GM19099 (cell line): Measurements from ENCODE around the gene TPSG1.

ENCODE experiments used
- POLR2A ChIP-seq: IDR thresholded peaks from 3 replicates; pipeline ENCODE4 v1.6.1; 2011; ENCODE audit warnings: low read depth; ENCODE audit not compliant: insufficient read length; ENCODE audit errors: extremely low read depth

TPSG1 gene

DNA sequence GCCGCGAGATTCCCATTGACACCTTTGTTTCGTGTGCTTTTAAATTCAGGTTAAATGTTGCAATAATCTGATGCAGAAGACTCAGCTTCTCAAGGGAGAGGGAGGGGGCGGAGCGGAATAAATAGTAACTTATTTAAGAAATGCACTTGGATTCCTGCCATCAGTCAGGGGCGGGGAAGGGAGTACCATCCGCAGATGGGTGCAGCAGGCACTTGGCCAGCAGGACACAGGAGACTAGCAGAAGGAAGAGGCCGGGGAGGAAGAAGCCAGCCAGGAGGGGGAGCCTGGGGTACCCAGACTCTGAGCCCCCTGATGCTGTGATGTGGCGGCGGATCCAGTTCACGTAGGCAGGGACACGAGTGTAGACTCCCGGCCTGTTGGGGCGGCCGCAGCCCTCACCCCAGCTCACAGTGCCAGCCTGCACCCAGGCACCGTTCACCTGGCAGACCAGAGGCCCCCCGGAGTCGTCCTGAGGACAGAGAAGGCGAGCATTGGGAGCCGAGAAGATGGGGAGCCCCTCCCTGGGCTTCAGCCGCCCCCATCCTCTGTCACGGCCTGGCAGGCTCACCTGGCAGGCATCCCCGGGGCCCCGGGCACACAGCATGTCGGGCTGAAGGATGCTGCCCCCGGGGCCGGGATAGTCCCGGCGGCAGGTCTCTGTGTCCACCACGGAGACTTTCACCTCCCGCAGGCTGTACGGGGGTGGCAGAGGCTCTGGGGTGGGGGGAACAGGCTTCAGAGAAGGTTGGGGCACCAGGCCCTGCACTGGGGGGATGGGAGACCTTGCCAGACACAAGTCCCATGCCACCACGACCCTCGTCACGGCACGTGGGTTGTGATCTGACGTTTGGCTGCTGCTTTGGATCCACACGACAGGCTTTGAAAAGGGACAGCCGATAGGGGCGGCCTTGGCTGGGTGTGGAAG lies 3.2 kb downstream of the TPSG1 start:
- TF ChIP-seq POLR2A = no peak

DNA sequence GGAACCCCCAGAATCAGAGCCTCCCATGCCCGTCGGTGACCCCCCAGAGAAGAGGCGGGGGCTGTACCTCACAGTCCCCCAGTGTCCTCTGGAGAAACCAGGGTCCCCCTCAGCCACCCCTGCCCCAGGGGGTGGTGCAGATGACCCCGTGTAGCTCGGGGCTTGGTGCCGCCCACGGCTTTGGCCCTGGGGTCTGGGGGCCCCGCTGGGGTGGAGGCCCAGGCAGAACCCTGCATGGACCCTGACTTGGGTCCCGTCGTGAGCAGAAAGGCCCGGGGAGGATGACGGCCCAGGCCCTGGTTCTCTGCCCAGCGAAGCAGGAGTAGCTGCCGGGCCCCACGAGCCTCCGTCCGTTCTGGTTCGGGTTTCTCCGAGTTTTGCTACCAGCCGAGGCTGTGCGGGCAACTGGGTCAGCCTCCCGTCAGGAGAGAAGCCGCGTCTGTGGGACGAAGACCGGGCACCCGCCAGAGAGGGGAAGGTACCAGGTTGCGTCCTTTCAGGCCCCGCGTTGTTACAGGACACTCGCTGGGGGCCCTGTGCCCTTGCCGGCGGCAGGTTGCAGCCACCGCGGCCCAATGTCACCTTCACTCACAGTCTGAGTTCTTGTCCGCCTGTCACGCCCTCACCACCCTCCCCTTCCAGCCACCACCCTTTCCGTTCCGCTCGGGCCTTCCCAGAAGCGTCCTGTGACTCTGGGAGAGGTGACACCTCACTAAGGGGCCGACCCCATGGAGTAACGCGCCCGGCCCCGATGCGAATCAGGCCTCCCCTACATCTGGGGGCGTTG lies 4.0 kb downstream of the TPSG1 start:
- TF ChIP-seq POLR2A = no peak

DNA sequence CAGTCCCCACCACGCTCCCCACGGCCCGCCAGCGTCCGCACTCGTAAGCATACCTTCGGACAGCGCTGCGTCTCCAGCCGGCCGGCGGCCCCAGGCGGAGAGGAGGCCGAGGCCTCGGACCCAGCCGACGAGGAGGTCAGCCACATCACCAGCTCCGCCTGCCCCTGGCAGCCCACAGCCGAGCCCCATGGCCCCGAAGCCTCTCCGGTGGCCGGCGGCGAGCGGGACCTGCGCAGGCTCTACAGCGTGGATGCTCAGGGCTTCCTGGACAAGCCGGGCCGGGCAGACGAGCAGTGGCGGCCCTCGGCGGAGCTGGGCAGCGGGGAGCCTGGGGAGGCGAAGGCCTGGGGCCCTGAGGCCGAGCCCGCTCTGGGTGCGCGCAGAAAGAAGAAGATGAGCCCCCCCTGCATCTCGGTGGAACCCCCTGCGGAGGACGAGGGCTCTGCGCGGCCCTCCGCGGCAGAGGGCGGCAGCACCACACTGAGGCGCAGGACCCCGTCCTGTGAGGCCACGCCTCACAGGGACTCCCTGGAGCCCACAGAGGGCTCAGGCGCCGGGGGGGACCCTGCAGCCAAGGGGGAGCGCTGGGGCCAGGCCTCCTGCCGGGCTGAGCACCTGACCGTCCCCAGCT lies 4.9 kb downstream of the TPSG1 start:
- no peak for TF ChIP-seq POLR2A

DNA sequence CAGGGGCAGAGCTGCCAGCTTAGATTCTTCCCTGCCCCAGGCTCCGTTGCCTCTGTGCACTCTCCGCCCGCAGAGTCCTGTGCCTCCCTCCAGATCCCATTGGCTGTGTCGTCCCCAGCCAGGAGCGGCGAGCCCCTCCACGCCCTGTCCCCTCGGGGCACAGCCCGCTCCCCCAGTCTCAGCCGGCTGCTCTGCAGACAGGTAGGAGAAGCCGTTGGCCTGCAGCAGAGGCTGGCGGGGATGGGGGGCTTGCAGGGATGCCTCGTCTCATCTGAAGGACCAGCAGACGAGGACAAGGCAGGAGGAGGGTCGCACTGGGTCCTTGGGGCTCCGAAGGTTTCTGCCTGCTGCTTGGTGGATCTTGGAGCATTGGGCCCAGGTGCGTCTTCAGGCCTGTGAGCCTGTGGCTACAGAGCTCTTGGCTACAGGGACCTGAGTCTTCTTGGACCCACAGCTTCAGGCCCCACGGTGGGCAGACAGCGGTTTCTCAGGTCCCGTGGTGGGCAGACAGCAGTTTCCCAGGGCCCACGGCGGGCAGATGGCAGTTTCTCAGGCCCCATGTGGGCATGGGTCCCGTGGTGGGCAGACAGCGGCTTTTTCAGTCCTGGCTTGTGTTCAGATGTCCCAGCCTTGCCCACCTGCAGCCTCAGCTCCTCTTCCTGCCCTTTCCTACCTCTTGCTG lies 6.0 kb downstream of the TPSG1 start:
- no peak for TF ChIP-seq POLR2A

DNA sequence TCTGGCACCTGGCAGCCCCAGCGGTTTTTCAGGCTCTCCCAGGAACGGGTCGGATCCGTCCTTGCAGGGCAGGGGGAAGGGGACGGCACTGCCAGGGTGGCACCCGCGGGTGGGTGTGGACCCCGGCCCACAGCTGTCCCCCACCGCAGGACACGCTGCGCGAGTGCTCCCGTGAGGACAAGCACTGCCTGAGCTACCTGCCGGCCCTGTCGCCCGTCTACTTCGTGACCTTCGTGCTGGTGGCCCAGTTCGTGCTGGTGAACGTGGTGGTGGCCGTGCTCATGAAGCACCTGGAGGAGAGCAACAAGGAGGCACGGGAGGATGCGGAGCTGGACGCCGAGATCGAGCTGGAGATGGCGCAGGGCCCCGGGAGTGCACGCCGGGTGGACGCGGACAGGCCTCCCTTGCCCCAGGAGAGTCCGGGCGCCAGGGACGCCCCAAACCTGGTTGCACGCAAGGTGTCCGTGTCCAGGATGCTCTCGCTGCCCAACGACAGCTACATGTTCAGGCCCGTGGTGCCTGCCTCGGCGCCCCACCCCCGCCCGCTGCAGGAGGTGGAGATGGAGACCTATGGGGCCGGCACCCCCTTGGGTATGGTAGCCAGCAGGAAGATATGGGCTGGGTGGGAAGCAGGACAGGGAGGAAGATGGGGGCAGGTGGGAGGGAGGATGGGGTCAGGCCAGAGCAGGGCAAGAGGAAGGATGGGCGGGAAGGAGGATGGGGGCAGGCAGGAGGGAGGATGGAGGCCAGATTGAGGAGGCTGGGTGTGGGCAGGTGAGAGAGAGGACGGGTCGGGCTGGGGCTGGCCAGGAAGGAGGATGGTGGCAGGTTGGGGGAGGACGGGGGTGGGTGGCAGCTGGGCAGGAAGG lies 6.8 kb downstream of the TPSG1 start:
- no peak for TF ChIP-seq POLR2A

DNA sequence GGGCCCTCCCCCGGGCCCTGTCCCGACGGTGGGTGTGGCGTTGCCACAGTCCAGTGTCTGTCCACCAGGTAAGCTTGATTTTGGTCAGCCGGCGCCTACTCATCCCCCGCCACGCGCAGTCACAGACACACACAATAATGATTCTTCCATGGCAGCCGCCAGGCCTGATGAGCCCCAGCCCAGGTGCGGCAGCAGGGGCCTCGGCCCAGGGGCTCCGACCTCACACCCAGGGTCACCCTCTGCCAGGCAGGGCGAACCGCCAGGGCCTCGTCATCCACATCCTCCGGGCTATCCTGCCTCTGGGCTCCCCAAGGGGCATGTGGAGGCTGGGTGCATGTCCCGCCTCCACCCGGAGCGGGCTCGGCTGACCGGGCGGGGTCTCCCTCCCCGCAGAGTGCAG lies 7.5 kb downstream of the TPSG1 start:
- TF ChIP-seq POLR2A = no peak

DNA sequence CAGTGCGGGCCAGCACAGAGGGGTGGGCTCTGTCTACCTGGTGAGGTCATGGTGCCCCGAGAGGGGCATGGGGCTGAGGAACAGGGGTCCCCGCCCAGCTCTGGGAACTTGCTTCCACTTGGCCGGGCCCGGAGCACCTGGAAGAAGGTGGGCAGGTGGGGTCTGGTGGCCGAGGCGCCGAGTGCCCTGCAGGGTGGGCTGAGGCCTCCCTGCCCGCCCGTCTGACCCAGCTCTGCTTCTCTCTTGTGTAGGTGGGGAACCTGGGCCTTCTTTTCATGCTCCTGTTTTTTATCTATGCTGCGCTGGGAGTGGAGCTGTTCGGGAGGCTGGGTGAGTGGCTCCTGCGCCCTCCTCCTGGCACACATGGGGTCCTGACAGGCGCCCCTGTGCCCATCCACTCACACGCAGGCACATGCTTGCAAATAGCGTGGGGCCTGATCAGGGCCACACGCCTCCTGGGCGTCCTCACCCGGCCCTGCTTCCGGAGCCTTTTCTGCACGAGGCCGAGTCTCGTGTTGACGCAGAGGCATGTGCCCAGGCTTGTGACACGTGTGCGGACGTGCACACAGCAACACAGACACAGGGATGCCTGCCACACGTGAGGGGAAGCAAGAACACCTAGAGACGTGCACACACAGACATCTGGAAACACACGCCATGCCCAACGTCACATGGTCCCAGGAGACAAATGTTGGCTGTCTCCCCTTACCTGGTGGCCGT lies 8.2 kb downstream of the TPSG1 start:
- no peak for TF ChIP-seq POLR2A

DNA sequence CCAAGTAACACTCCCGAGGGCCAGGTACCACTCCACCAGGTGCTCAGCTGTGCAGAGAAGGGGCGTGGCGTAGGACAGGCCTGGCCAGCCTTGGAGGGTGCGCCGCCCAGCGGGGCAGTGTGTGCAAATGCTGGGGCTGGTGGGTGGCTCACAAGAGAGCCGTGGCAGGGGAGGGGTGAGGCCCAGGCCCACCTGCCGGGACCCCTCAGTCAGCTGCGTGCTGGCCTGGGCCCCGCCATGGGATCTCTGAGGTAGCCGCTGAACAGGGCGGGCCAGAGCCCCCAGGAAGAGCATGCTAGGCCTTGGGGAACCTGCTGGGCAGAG lies 8.8 kb downstream of the TPSG1 start:
- TF ChIP-seq POLR2A = no peak

DNA sequence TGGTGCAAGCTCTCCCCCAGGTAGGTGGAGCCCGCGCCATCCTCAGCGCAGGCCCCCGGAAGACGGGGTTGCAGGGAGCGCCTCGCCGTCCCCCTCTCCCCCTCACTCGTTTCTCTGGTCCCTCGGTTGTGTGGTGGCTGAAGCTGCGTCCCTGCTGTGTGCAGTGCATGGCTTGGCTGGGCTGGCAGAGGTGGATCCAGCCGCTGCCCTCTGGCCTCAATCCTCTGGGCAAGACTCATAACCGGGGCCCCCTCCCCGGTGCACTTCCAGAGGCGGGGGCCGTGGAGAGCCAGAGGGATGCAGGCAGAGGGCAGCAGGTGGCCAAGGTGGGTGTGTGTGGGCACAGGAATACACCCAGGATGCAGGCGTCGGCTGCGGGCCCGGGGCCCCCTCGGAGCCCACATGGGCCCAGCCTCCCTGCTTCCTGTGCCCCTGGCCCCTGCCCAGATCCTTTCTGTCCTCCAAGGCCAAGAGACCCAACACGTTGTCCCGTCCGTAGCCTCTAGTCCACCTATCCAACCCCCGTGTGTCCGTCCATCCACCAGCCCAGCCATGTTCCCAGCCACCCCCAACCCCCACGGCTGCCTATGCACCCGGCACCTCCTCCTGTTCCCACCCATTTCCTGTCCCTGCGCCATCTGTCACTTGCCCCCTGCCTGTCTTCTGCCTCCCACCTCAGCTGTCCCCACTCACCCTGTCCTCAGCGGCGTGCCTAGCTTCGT lies 9.3 kb downstream of the TPSG1 start:
- no peak for TF ChIP-seq POLR2A

DNA sequence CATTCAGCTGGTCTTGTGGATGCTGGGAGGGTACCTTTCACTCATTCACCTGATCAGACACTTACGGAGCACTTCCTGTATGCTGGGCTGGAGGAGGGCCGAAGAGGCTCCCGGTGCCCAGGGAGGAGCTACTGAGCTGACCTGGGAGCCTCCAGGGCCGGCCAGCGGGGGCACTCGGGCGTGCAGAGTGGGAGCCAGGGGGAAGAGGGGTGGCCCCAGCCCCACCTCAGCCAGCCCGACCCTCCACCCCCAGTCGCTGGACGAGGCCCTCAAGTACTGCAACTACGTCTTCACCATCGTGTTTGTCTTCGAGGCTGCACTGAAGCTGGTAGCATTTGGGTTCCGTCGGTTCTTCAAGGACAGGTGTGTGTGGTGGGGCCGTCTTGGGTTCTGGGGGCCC lies 10.3 kb downstream of the TPSG1 start:
- TF ChIP-seq POLR2A = no peak

DNA sequence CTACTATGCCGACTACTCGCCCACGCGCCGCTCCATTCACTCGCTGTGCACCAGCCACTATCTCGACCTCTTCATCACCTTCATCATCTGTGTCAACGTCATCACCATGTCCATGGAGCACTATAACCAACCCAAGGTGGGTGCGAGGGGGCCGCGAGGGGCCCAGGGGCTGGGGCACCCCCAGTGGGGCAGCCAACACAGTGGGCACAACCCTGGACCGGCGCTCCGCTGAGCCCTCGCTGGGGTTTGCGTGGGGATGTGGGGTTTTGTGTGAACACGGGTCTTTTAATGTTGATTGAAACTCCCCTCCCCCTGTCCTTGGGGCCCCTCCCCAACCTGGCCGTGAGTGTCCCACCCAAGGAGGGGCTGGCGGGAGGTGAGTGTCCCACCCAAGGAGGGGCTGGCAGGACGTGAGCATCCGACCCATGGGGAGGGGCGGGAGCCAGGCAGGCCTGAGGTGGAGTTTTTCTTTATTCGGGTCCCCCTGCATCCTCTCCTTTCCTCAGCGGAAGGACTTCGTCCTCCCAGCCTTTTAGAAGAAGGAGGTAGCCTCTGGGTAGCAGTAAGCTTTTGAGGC lies 11.2 kb downstream of the TPSG1 start:
- TF ChIP-seq POLR2A = no peak

DNA sequence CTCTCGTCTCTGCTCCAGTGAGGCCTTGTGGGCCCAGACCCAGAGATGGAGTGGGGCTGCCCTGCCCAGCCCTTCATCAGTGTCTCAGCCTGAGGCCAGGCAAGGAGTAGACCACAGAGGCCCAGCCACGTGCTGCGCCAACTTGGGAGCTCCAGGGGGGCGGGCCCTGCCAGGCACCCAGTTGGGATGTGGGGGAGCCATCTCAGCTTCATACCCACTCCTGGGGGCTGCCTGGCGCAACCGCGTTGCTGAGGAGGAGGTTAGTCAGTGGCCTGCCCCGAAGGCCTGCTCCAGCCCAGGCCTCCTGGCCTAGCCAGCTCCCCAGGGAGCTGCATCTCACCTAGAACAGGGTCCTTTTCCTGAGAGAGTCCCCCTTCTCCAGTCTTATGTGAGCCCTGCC lies 11.8 kb downstream of the TPSG1 start:
- no peak for TF ChIP-seq POLR2A

DNA sequence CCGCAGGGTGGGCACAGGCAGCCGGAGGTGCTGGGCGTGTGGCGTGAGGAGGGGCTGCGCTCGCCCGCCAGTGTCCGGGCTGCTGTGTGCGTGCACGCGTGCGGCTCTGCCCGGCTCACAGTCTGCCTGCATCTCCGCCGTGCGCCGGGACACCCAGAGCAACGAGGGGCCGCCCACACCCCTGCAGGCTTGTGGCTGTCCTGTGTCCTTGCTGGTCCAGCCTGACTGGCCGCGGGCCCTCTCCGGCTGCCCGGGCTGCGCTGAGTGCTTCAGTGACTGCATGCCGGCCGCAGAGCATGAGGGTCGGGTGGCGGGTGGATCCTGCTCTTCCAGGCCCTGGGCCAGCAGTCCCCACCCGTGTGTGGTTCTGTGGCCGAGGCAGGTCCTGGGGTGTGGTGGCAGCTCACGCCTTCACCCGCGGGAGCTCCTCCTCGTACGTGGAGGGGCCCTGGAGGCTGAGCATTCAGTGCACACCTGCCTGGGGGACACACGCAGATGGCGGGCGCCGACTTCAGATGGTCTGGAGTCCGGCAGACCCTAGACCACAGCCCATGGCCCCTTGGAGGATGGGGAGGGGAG lies 12.4 kb downstream of the TPSG1 start:
- TF ChIP-seq POLR2A = no peak
